T follicular helper cell (primary cell): ENCODE measurements around the gene RYR1.
"Not testable (repeated sequence)": the region's sequence is repeated elsewhere in the genome, so short reads cannot be mapped to it uniquely, and the experiment has no call there.

Experiments used
- DNase-seq: peaks from one replicate; pipeline ENCODE4 v3.0.0-alpha.2; 2020; ENCODE audit warnings: low read depth

The RYR1 gene

GRCh38 chr19:38513762-38514167, 80.3 kb downstream of the RYR1 start:
- DNase-seq: no peak

GRCh38 chr19:38514812-38515633, 81.5 kb downstream of the RYR1 start:
- DNase-seq: peak; percentile 62

GRCh38 chr19:38515896-38516295, 82.4 kb downstream of the RYR1 start:
- DNase-seq: no peak

GRCh38 chr19:38516802-38517201, 83.3 kb downstream of the RYR1 start:
- DNase-seq: no peak

GRCh38 chr19:38517321-38517720, 83.8 kb downstream of the RYR1 start:
- DNase-seq: no peak

- DNase-seq: not testable (repeated sequence)
Measured at GRCh38 chr19:38517980-38518379, 84.5 kb downstream of the RYR1 start.

GRCh38 chr19:38519168-38519567, 85.7 kb downstream of the RYR1 start:
- no peak for DNase-seq

GRCh38 chr19:38519988-38520387, 86.5 kb downstream of the RYR1 start:
- no peak for DNase-seq

- DNase-seq: no peak
Measured at GRCh38 chr19:38522915-38523314, 89.4 kb downstream of the RYR1 start.

- no peak for DNase-seq
Measured at GRCh38 chr19:38523319-38523718, 89.8 kb downstream of the RYR1 start.

GRCh38 chr19:38524369-38524768, 90.9 kb downstream of the RYR1 start:
- no peak for DNase-seq

GRCh38 chr19:38524994-38525634, 91.6 kb downstream of the RYR1 start:
- DNase-seq: no peak

- no peak for DNase-seq
Measured at GRCh38 chr19:38526430-38526829, 92.9 kb downstream of the RYR1 start.

GRCh38 chr19:38527466-38528136, 94.1 kb downstream of the RYR1 start:
- no peak for DNase-seq

GRCh38 chr19:38528213-38528755, 94.8 kb downstream of the RYR1 start:
- no peak for DNase-seq

- no peak for DNase-seq
Measured at GRCh38 chr19:38528931-38529330, 95.4 kb downstream of the RYR1 start.

GRCh38 chr19:38531515-38531914, 98.0 kb downstream of the RYR1 start:
- no peak for DNase-seq

- no peak for DNase-seq
Measured at GRCh38 chr19:38532939-38533338, 99.4 kb downstream of the RYR1 start.

GRCh38 chr19:38534574-38534973, 101.1 kb downstream of the RYR1 start:
- DNase-seq: no peak

GRCh38 chr19:38535212-38535611, 101.7 kb downstream of the RYR1 start:
- DNase-seq: no peak

GRCh38 chr19:38537071-38537936, 103.8 kb downstream of the RYR1 start:
- no peak for DNase-seq

- no peak for DNase-seq
Measured at GRCh38 chr19:38538386-38538785, 104.9 kb downstream of the RYR1 start.
